HEK293T (cell line): ENCODE measurements around the gene TAF3.
A peak's percentile ranks its signal among the peaks of the same experiment; 100 is the strongest.

Experiments used
- CTCF ChIA-PET: fragments of 350-600 bp; formaldehyde crosslinking; extraction: SDS; loops from one replicate; lab custom pipeline; 2021; ENCODE audit warnings: antibody characterized with exemption, inconsistent platforms; lab: Yijun Ruan, JAX
- POLR2A ChIA-PET: fragments of 350-600 bp; formaldehyde crosslinking; extraction: SDS; loops from one replicate; lab custom pipeline; 2020; ENCODE audit warnings: antibody characterized with exemption, inconsistent platforms; lab: Yijun Ruan, JAX
- DNase-seq: peaks from one replicate; pipeline ENCODE4 v3.0.0; 2012; ENCODE audit warnings: mixed read lengths; ENCODE audit errors: extremely low spot score
- ARNT ChIP-seq: fragments of 450-650 bp; IDR thresholded peaks from 2 replicates; pipeline ENCODE4 v1.6.1; 2017; ENCODE audit warnings: mild to moderate bottlenecking
- BHLHE40 ChIP-seq: fragments of 450-650 bp; IDR thresholded peaks from 2 replicates; pipeline ENCODE4 v1.6.1; 2016; ENCODE audit warnings: mild to moderate bottlenecking, moderate library complexity, borderline replicate concordance
- CTBP1 ChIP-seq: fragments of 450-650 bp; IDR thresholded peaks from 2 replicates; pipeline ENCODE4 v1.6.1; 2016; ENCODE audit warnings: borderline replicate concordance
- ELF4 ChIP-seq: fragments of 450-650 bp; IDR thresholded peaks from 2 replicates; pipeline ENCODE4 v1.6.1; 2017; ENCODE audit warnings: antibody characterized with exemption
- FOXA1 ChIP-seq: fragments of 450-650 bp; IDR thresholded peaks from 2 replicates; pipeline ENCODE4 v1.6.1; 2016; ENCODE audit warnings: mild to moderate bottlenecking
- FOXK2 ChIP-seq: fragments of 450-650 bp; IDR thresholded peaks from 2 replicates; pipeline ENCODE4 v1.6.1; 2016; ENCODE audit warnings: mild to moderate bottlenecking
- FOXM1 ChIP-seq: fragments of 450-650 bp; IDR thresholded peaks from 2 replicates; pipeline ENCODE4 v1.6.1; 2017; ENCODE audit warnings: mild to moderate bottlenecking, borderline replicate concordance
- HDGF ChIP-seq: fragments of 450-650 bp; IDR thresholded peaks from 2 replicates; pipeline ENCODE4 v1.6.1; 2017; ENCODE audit warnings: antibody characterized with exemption, borderline replicate concordance
- L3MBTL2 ChIP-seq: fragments of 450-650 bp; conservative IDR thresholded peaks from 2 replicates; pipeline ENCODE4 v1.6.1; 2016; ENCODE audit warnings: mild to moderate bottlenecking
- LEF1 ChIP-seq: fragments of 450-650 bp; IDR thresholded peaks from 2 replicates; pipeline ENCODE4 v1.6.1; 2017; ENCODE audit warnings: mild to moderate bottlenecking, borderline replicate concordance
- NFRKB ChIP-seq: fragments of 450-650 bp; IDR thresholded peaks from 2 replicates; pipeline ENCODE4 v1.6.1; 2016; ENCODE audit warnings: mild to moderate bottlenecking, moderate library complexity
- SP1 ChIP-seq: fragments of 450-650 bp; IDR thresholded peaks from 2 replicates; pipeline ENCODE4 v1.6.1; 2017
- SUZ12 ChIP-seq: fragments of 450-650 bp; IDR thresholded peaks from 2 replicates; pipeline ENCODE4 v1.6.1; 2016; ENCODE audit warnings: mild to moderate bottlenecking
- TARDBP ChIP-seq: fragments of 450-650 bp; IDR thresholded peaks from 2 replicates; pipeline ENCODE4 v1.6.1; 2016
- ZNF384 ChIP-seq: fragments of 450-650 bp; IDR thresholded peaks from 2 replicates; pipeline ENCODE4 v1.6.1; 2016
- TF ChIP-seq, protein P1 (sequence below): fragments of 450-650 bp; IDR thresholded peaks from 2 replicates; pipeline ENCODE4 v1.6.1; 2016

TAF3 gene

DNA sequence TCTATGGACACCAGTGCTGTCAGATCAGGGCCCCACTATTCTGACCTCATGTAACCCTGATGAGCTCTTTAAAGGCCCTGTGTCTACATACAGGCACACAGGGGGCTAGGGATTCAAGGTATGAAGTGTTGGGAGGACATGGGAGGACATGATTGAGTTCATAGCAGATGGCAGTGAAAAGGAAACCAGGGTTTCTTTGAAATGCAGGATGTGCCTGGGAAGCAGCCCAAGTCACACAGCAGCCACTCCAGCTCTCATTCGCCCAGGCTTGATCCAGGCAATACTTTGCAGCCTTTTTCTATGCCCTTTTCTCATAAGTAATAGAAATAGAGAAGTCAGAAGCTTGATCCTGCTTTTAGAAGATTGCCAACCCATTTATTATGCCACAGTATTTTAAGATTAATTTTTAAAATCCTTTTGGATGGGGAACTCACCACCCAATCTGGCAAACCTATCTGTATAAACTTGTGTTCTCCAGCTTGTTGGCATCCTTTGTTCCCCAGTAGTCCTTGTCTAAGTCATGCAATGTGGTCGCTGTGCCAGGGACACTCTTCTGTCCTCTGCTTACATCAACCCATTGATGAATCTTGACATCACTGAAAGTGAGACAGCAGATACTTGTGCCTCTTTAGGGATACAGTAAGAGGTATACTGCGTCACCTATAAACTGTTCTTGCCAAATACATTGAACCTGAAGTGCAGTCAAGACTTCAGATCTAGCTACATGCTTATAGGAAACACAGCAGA lies 95.0 kb downstream of the TAF3 start:
- no peak for DNase-seq
- CTCF ChIA-PET, result no interaction called here
- TF ChIP-seq, protein P1, sequence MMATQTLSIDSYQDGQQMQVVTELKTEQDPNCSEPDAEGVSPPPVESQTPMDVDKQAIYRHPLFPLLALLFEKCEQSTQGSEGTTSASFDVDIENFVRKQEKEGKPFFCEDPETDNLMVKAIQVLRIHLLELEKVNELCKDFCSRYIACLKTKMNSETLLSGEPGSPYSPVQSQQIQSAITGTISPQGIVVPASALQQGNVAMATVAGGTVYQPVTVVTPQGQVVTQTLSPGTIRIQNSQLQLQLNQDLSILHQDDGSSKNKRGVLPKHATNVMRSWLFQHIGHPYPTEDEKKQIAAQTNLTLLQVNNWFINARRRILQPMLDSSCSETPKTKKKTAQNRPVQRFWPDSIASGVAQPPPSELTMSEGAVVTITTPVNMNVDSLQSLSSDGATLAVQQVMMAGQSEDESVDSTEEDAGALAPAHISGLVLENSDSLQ, result no peak
- TF ChIP-seq FOXK2, result no peak
- TF ChIP-seq SUZ12, result no peak
- TF ChIP-seq ELF4, result no peak
- TF ChIP-seq SP1, result no peak
- POLR2A ChIA-PET, result no interaction called here

GRCh38 chr10:7915923-7916536 lies 97.7 kb downstream of the TAF3 start:
- CTCF ChIA-PET, result no interaction called here
- DNase-seq, result no peak

GRCh38 chr10:7917736-7918135 lies 99.4 kb downstream of the TAF3 start:
- ChIA-PET CTCF (no interaction called here), POLR2A (no interaction called here)
- no peak for DNase-seq
- TF ChIP-seq, protein P1, result no peak
- TF ChIP-seq FOXM1, result no peak
- TF ChIP-seq FOXK2, result no peak
- TF ChIP-seq NFRKB, result no peak
- no peak for TF ChIP-seq ZNF384
- TF ChIP-seq CTBP1, result no peak
- TF ChIP-seq TARDBP, result no peak
- TF ChIP-seq BHLHE40, result no peak
- TF ChIP-seq LEF1, result no peak
- no peak for TF ChIP-seq L3MBTL2
- no peak for TF ChIP-seq SP1
- no peak for TF ChIP-seq SUZ12
- TF ChIP-seq ELF4, result no peak
- TF ChIP-seq ARNT, result no peak
- no peak for TF ChIP-seq HDGF

More at GRCh38 chr10:7915923-7916536, 97.7 kb downstream of the TAF3 start:
- POLR2A ChIA-PET, result no interaction called here
- TF ChIP-seq ZNF384, result no peak
- TF ChIP-seq FOXA1, result no peak
- no peak for TF ChIP-seq SUZ12
- TF ChIP-seq FOXK2, result no peak
- no peak for TF ChIP-seq TARDBP

GRCh38 chr10:7922707-7923106 lies 104.4 kb downstream of the TAF3 start:
- no peak for DNase-seq
- POLR2A ChIA-PET, result no interaction called here
- CTCF ChIA-PET, result no interaction called here
- TF ChIP-seq CTBP1 (no peak), LEF1 (no peak), SUZ12 (no peak), HDGF (no peak), SP1 (no peak), ARNT (no peak), L3MBTL2 (no peak), TARDBP (no peak), FOXA1 (no peak), BHLHE40 (no peak)

DNA sequence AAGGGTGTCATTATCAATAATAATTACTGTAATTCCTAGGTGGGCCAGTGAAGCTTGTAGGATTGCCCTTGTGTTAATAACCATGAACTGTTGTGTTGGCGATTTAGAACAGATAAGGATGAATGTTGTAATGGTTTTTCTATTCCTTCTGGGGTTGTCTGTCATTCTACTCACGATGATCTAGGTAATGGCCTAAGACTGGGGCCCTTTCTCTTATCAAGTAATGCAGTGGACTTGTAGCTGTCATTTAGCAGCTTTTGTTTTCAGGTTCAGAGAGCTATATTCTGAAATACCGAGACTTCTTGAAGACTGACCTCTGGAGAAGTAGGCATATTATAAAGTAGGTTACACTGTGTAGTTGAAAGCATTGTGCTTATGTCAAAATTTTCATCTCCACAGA lies 110.2 kb downstream of the TAF3 start:
- TF ChIP-seq CTBP1 (no peak), ELF4 (no peak), SP1 (no peak), NFRKB (no peak), BHLHE40 (no peak), FOXK2 (no peak), LEF1 (no peak), FOXM1 (no peak), ARNT (no peak), L3MBTL2 (no peak), HDGF (no peak)
- ChIA-PET POLR2A (no interaction called here), CTCF (no interaction called here)
- no peak for DNase-seq

DNA sequence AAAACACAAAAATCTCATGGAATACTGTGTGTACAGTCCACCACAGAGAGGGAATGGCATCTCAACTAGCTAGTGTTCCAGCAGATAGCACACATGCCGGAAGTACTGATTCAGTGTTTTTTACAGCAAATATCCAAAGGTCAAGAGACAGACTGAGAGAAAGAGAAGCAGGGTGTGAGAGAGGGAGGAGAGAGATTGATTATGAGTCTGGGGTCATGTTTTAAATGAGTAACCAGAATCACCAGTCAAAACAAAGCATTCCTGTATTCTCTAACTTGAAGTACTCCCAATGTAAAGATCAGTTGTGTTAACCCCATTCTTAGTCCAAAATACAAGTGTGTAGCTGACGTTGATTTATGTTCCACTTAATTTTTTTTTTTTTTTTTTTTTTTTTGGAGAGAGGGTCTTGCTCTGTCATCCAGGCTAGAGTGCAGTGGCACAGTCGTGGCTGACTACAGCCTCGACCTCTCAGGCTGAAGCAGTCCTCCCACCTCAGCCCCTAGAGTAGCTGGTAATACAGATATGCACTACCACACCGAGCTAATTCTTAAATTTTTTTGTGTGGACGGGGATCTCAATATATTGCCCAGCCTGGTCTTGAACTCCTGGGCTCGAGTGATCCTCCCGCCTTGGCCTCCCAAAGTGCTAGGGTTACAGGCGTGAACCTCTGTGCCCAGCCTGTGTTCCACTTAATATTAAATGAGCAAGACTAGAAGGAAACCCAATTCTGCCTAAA lies 114.2 kb downstream of the TAF3 start:
- DNase-seq, result no peak
- TF ChIP-seq TARDBP (no peak), BHLHE40 (no peak)
- TF ChIP-seq, protein P1, result peak; percentile 58; the same call in 1 of the 2 replicates
- ChIA-PET CTCF (no interaction called here), POLR2A (no interaction called here)
